HepG2 (cell line): ENCODE measurements around the gene MXRA7.

Source experiments
- FOXP1 ChIP-seq, 2 experiments: fragments of 450-650 bp in 1 of 2; IDR thresholded peaks; 2 replicates each; pipeline ENCODE4 v1.6.1; 2017 to 2018; ENCODE audit warnings: antibody characterized with exemption in 1 of 2
- IRF2 ChIP-seq: IDR thresholded peaks from 2 replicates; pipeline ENCODE4 v1.6.1; 2018; ENCODE audit warnings: missing genetic modification reagents, missing compliant biosample characterization
- POLR2AphosphoS5 ChIP-seq: IDR thresholded peaks from 2 replicates; pipeline ENCODE4 v1.6.1; 2012; ENCODE audit warnings: low read depth, low read length
- RXRA ChIP-seq: sonication (generic); formaldehyde crosslinking; IDR thresholded peaks from 2 replicates; pipeline ENCODE4 v1.5.1; 2020; ENCODE audit warnings: missing genetic modification reagents
- SNAPC2 ChIP-seq: sonication (generic); formaldehyde crosslinking; IDR thresholded peaks from 2 replicates; pipeline ENCODE4 v1.8.1; 2022; ENCODE audit warnings: mild to moderate bottlenecking, missing genetic modification reagents
- SRSF4 ChIP-seq: fragments of 200-400 bp; formaldehyde crosslinking; IDR thresholded peaks from one replicate; pipeline ENCODE4 v1.6.1; 2018; ENCODE audit warnings: mild to moderate bottlenecking, low read depth, low read length, moderate library complexity; ENCODE audit not compliant: poor library complexity, severe bottlenecking
- TCF12 ChIP-seq, 2 experiments: fragments of 450-650 bp in 1 of 2; sonication (generic) in 1 of 2; formaldehyde crosslinking in 1 of 2; IDR thresholded peaks; 2 replicates each; pipeline versions ENCODE4 v1.6.1 to v1.8.0; 2017 to 2022; ENCODE audit warnings: antibody characterized with exemption in 1 of 2, mild to moderate bottlenecking in 1 of 2, missing genetic modification reagents in 1 of 2, moderate library complexity in 1 of 2
- ZNF121 ChIP-seq: sonication (generic); formaldehyde crosslinking; IDR thresholded peaks from 2 replicates; pipeline ENCODE4 v1.5.0; 2020; ENCODE audit warnings: mild to moderate bottlenecking, missing genetic modification reagents
- ZNF674 ChIP-seq: sonication (generic); formaldehyde crosslinking; IDR thresholded peaks from 2 replicates; pipeline ENCODE4 v1.5.0; 2020; ENCODE audit warnings: low read depth, mild to moderate bottlenecking, missing genetic modification reagents
- TF ChIP-seq, protein P1 (sequence below): sonication (generic); formaldehyde crosslinking; IDR thresholded peaks from 2 replicates; pipeline ENCODE4 v1.5.0; 2020; ENCODE audit warnings: mild to moderate bottlenecking, missing genetic modification reagents, moderate library complexity
- TF ChIP-seq, protein P2 (sequence below): IDR thresholded peaks from 2 replicates; pipeline ENCODE4 v1.6.1; 2016; ENCODE audit warnings: control low read depth

DNA sequence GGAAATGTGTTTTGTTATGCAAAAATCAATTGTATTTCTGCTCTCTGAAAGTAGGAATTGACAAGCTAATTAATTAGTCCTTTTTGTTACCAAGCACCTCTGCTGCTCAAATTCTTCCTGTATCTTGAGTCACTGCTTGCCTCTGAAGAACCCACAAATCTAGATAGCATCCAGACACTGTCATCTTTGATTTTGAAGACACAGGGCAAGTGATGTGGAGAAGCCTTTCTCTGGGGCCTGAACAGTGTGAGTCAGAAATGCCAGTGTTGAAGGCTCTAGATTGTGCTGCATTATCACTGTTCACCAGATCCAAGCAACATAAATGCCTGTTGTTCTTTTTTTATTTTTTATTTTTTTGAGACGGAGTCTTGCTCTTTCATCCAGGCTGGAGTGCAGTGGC is 56.4 kb downstream of the MXRA7 start:
- no peak for TF ChIP-seq IRF2 (CRISPR knock-in tag)
- TF ChIP-seq, protein P1, sequence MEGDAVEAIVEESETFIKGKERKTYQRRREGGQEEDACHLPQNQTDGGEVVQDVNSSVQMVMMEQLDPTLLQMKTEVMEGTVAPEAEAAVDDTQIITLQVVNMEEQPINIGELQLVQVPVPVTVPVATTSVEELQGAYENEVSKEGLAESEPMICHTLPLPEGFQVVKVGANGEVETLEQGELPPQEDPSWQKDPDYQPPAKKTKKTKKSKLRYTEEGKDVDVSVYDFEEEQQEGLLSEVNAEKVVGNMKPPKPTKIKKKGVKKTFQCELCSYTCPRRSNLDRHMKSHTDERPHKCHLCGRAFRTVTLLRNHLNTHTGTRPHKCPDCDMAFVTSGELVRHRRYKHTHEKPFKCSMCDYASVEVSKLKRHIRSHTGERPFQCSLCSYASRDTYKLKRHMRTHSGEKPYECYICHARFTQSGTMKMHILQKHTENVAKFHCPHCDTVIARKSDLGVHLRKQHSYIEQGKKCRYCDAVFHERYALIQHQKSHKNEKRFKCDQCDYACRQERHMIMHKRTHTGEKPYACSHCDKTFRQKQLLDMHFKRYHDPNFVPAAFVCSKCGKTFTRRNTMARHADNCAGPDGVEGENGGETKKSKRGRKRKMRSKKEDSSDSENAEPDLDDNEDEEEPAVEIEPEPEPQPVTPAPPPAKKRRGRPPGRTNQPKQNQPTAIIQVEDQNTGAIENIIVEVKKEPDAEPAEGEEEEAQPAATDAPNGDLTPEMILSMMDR (CRISPR knock-in tag) = no peak
- no peak for TF ChIP-seq FOXP1 (IDR thresholded peaks at IDR 0.05)
- TF ChIP-seq FOXP1 (CRISPR knock-in tag; IDR thresholded peaks at IDR 0.05) = no peak
- TF ChIP-seq SRSF4 = no peak
- TF ChIP-seq, protein P2, sequence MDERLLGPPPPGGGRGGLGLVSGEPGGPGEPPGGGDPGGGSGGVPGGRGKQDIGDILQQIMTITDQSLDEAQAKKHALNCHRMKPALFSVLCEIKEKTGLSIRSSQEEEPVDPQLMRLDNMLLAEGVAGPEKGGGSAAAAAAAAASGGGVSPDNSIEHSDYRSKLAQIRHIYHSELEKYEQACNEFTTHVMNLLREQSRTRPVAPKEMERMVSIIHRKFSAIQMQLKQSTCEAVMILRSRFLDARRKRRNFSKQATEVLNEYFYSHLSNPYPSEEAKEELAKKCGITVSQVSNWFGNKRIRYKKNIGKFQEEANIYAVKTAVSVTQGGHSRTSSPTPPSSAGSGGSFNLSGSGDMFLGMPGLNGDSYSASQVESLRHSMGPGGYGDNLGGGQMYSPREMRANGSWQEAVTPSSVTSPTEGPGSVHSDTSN (CRISPR knock-in tag) = no peak
- TF ChIP-seq RXRA = no peak
- no peak for TF ChIP-seq ZNF674 (CRISPR knock-in tag)
- TF ChIP-seq TCF12 (IDR thresholded peaks at IDR 0.05) = no peak
- TF ChIP-seq TCF12 (CRISPR knock-in tag; IDR thresholded peaks at IDR 0.05) = no peak
- no peak for TF ChIP-seq POLR2AphosphoS5
- no peak for TF ChIP-seq ZNF121
- no peak for TF ChIP-seq SNAPC2 (CRISPR knock-in tag)
